Suprapubic skin (tissue), 4 donors: Measurements from ENCODE around the gene TFAP2A.

ENCODE experiments used
- CTCF ChIP-seq, 2 donors: fragments of 200-600 bp in 1 of 2; fragments of 450-650 bp in 1 of 2; sonication (generic) in 1 of 2; IDR thresholded peaks; one replicate each; pipeline ENCODE4 v1.5.1; 2016 to 2019; ENCODE audit warnings: antibody characterized with exemption in 2 of 2, mild to moderate bottlenecking in 1 of 2, moderate library complexity in 1 of 2
- POLR2A ChIP-seq, 2 donors: fragments of 450-650 bp; IDR thresholded peaks; one replicate each; pipeline ENCODE4 v1.6.1; 2017; ENCODE audit warnings: antibody characterized with exemption in 2 of 2, mild to moderate bottlenecking in 2 of 2, moderate library complexity in 2 of 2
- POLR2AphosphoS5 ChIP-seq, 3 donors: sonication (generic); formaldehyde crosslinking; IDR thresholded peaks; one replicate each; pipeline ENCODE4 v1.6.1; 2017; ENCODE audit warnings: antibody characterized with exemption in 3 of 3

- TF ChIP-seq CTCF (IDR thresholded peaks at IDR 0.05), result no peak
- TF ChIP-seq POLR2A (IDR thresholded peaks at IDR 0.05), result no peak
- no peak for TF ChIP-seq POLR2AphosphoS5 (IDR thresholded peaks at IDR 0.05)
Observed at GRCh38 chr6:10410207-10411050, 4.4 kb downstream of the TFAP2A start.
